ENCODE results near the gene KLF4. TPM values are rescaled to one million over a fixed set of nuclear protein-coding genes. Genes with fewer than 3 reads are reported as not detected.
"Not testable (repeated sequence)": the region's sequence is repeated elsewhere in the genome, so short reads cannot be mapped to it uniquely, and the experiment has no call there.

The KLF4 gene
- total RNA-seq, 1 experiment from 2014 or later, result 7.1 TPM

DNA sequence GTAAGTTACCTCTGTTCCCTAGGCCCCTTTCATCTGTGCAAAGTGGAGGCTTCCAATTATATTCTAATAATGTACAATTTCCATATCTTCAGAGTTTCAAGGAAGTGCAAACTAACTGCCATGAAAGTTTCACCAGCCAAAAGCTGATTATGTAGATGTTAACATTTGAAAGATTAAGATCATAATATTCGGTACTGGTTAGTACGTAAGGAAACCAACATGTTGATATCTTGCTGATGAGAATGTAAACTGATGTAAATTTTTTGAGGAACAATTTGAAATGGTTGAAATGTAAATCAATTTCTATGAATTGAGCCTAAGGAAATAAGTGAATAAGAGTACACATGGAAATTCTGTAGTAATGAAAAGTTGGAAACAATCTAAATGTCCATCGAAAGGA is 12.9 kb upstream of the KLF4 start:
- Histone ChIP-seq H2AFZ (ENCODE audit: low read length) (no peak overlapping the region), H4K8ac (replicated peaks; ENCODE audit: insufficient read length, low read depth, low read length) (no peak overlapping the region), H3K9me3 (ENCODE audit: control insufficient read depth, low read depth, low read length) (no peaks in the 10 kb centered on the region), H3K79me1 (ENCODE audit: insufficient read depth, low read depth, low read length, poor library complexity, severe bottlenecking) (no peaks in the 10 kb centered on the region), H3K27ac (ENCODE audit: insufficient read length, low read depth, low read length) (no peak overlapping the region), H3K18ac (ENCODE audit: insufficient read length, low read depth, low read length) (no peak overlapping the region), H4K91ac (ENCODE audit: insufficient read length, low read depth, low read length) (no peak overlapping the region), H3K14ac (ENCODE audit: insufficient read depth, low read length) (no peak overlapping the region), H3K4me2 (ENCODE audit: insufficient read depth, insufficient read length, low read length) (no peak overlapping the region), H3T11ph (ENCODE audit: low read length) (no peak overlapping the region), H4K5ac (ENCODE audit: insufficient read length, low read depth, low read length) (no peak overlapping the region), H2BK12ac (ENCODE audit: insufficient read length, low read depth, low read length) (no peak overlapping the region), H2BK20ac (ENCODE audit: low read depth, low read length, poor library complexity, severe bottlenecking) (no peak overlapping the region), H2BK120ac (ENCODE audit: low read depth, low read length, poor library complexity, severe bottlenecking) (no peak overlapping the region), H3K9ac (ENCODE audit: extremely low read depth, insufficient read length, low read length) (no peak overlapping the region), H2BK15ac (ENCODE audit: low read depth, low read length) (no peak overlapping the region), H3K4ac (ENCODE audit: low read depth, low read length) (no peak overlapping the region), H3K27me3 (ENCODE audit: insufficient read depth, low read length) (no peaks in the 10 kb centered on the region), H4K20me1 (ENCODE audit: control insufficient read depth, insufficient read depth, insufficient read length) (no peaks in the 10 kb centered on the region), H3K4me1 (ENCODE audit: insufficient read depth, low read length) (no peaks in the 10 kb centered on the region), H2AK5ac (ENCODE audit: insufficient read length, low read length) (no peak overlapping the region), H3K23ac (ENCODE audit: insufficient read length, low read depth, low read length) (no peak overlapping the region), H3K79me2 (ENCODE audit: insufficient read depth, low read length) (no peaks in the 10 kb centered on the region), H2BK5ac (ENCODE audit: insufficient read length, low read length) (no peak overlapping the region), H3K56ac (ENCODE audit: insufficient read length, low read depth, low read length) (no peak overlapping the region), H3K23me2 (ENCODE audit: insufficient read length, low read depth, low read length, poor library complexity, severe bottlenecking) (no peaks in the 10 kb centered on the region)
- no peaks in the 10 kb centered on the region for H3K9me3 Mint-ChIP-seq
- no peaks in the 10 kb centered on the region for H3K36me3 Mint-ChIP-seq (ENCODE audit: insufficient read depth in 1 of 3, low read depth in 3 of 3)
- peaks cover 9% of the 10 kb centered on the region in 2 experiments for H3K4me1 Mint-ChIP-seq
- H3K27me3 Mint-ChIP-seq (ENCODE audit: low read depth), result no peaks in the 10 kb centered on the region
- WGBS (ENCODE audit: extremely low coverage, insufficient read length, low lambda C conversion rate), result no CpG with 5 or more reads among the region's 3 CpGs
- H3K27ac Mint-ChIP-seq, result no peak overlapping the region
- H3K4me3 Mint-ChIP-seq, result no peak overlapping the region
- TF ChIP-seq, protein P1, sequence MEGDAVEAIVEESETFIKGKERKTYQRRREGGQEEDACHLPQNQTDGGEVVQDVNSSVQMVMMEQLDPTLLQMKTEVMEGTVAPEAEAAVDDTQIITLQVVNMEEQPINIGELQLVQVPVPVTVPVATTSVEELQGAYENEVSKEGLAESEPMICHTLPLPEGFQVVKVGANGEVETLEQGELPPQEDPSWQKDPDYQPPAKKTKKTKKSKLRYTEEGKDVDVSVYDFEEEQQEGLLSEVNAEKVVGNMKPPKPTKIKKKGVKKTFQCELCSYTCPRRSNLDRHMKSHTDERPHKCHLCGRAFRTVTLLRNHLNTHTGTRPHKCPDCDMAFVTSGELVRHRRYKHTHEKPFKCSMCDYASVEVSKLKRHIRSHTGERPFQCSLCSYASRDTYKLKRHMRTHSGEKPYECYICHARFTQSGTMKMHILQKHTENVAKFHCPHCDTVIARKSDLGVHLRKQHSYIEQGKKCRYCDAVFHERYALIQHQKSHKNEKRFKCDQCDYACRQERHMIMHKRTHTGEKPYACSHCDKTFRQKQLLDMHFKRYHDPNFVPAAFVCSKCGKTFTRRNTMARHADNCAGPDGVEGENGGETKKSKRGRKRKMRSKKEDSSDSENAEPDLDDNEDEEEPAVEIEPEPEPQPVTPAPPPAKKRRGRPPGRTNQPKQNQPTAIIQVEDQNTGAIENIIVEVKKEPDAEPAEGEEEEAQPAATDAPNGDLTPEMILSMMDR (conservative IDR thresholded peaks at IDR 0.05), result no peak
- DNase-seq, result no peak

DNA sequence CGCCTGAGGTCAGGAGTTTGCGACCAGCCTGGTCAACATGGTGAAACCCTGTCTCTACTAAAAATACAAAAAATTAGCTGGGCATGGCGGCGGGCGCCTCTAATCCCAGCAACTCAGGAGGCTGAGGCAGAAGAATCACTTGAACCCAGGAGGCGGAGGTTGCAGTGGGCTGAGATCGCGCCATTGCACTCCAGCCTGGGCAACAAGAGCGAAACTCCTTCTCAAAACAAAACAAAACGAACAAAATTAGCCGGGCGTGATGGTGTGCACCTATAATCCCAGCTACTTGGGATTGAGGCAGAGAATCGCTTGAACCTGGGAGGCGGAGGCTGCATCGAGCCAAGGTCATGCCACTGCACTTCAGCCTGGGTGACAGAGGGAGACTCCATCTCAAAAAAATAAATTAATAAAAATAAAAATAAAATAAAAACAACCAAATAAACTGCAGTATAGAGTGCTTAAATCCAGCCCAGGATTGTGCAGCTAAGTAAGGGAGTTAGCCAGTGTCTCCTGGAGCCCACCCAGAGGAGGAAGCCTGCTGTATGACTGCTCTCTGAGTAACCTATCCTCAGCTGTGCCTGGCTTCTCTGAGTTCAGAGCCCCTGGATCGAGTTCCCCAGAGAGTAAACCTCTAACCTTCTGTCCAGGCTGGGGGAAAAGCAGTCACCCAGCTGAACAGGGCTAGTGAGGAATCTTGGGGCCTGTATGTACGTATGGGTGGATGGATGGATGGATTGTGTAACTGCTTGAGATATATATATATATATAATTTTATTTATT is 11.0 kb upstream of the KLF4 start:
- not testable (repeated sequence) for H2AK5ac ChIP-seq (ENCODE audit: insufficient read length, low read length); H3K18ac ChIP-seq (ENCODE audit: insufficient read length, low read depth, low read length); H3T11ph ChIP-seq (ENCODE audit: low read length); H3K27me3 Mint-ChIP-seq (ENCODE audit: low read depth); H4K5ac ChIP-seq (ENCODE audit: insufficient read length, low read depth, low read length); H3K27ac ChIP-seq (ENCODE audit: insufficient read length, low read depth, low read length); H3K23ac ChIP-seq (ENCODE audit: insufficient read length, low read depth, low read length); H3K27me3 ChIP-seq (ENCODE audit: insufficient read depth, low read length); H3K56ac ChIP-seq (ENCODE audit: insufficient read length, low read depth, low read length); H4K8ac ChIP-seq (replicated peaks; ENCODE audit: insufficient read length, low read depth, low read length); H3K4me3 Mint-ChIP-seq; H4K91ac ChIP-seq (ENCODE audit: insufficient read length, low read depth, low read length); H3K79me2 ChIP-seq (ENCODE audit: insufficient read depth, low read length); H4K20me1 ChIP-seq (ENCODE audit: control insufficient read depth, insufficient read depth, insufficient read length); H3K14ac ChIP-seq (ENCODE audit: insufficient read depth, low read length); H2BK12ac ChIP-seq (ENCODE audit: insufficient read length, low read depth, low read length); H3K4me2 ChIP-seq (ENCODE audit: insufficient read depth, insufficient read length, low read length); H3K9me3 ChIP-seq (ENCODE audit: control insufficient read depth, low read depth, low read length); H3K4me1 ChIP-seq (ENCODE audit: insufficient read depth, low read length); H3K9ac ChIP-seq (ENCODE audit: extremely low read depth, insufficient read length, low read length); H3K36me3 Mint-ChIP-seq (ENCODE audit: insufficient read depth in 1 of 3, low read depth in 3 of 3); H3K9me3 Mint-ChIP-seq; H3K79me1 ChIP-seq (ENCODE audit: insufficient read depth, low read depth, low read length, poor library complexity, severe bottlenecking); DNase-seq; H2BK120ac ChIP-seq (ENCODE audit: low read depth, low read length, poor library complexity, severe bottlenecking); H2AFZ ChIP-seq (ENCODE audit: low read length); H2BK20ac ChIP-seq (ENCODE audit: low read depth, low read length, poor library complexity, severe bottlenecking); H2BK5ac ChIP-seq (ENCODE audit: insufficient read length, low read length); H3K4ac ChIP-seq (ENCODE audit: low read depth, low read length); H2BK15ac ChIP-seq (ENCODE audit: low read depth, low read length); H3K23me2 ChIP-seq (ENCODE audit: insufficient read length, low read depth, low read length, poor library complexity, severe bottlenecking)
- WGBS (ENCODE audit: extremely low coverage, insufficient read length, low lambda C conversion rate), result no CpG with 5 or more reads among the region's 17 CpGs
- Mint-ChIP-seq H3K4me1 (peaks cover 14% of the 10 kb centered on the region in 2 experiments), H3K27ac (peak overlapping the region in 1 of 3 experiments; percentile 48; a peak in 1 of 7 replicates)

Measured in H9 (cell line).